ENCODE data around the gene CCDC146.
"Not testable (repeated sequence)": the region's sequence is repeated elsewhere in the genome, so short reads cannot be mapped to it uniquely, and the experiment has no call there.

Gene CCDC146

DNA sequence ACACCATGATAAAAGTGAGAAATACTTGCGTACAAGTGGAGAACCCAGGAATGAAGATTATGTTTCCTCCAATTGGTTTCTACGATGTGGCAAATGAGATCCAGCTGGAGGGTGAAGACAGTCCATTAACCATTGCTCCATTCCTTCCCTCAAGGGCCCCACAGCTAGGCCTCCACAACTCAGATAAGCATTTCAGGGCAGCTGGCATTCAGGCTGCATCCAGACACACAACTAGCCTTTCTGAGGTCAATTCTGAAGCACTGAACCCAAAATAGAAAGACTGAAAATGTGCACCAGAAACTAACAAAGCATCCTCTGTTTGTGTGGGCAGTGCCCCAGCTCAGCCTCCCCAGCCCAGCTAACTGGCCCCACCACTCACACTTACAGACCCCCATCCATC lies 198.9 kb downstream of the CCDC146 start:
- in situ Hi-C loops (cut with HindIII; ENCODE audit: low sequenced_read_pairs): no loop called here

DNA sequence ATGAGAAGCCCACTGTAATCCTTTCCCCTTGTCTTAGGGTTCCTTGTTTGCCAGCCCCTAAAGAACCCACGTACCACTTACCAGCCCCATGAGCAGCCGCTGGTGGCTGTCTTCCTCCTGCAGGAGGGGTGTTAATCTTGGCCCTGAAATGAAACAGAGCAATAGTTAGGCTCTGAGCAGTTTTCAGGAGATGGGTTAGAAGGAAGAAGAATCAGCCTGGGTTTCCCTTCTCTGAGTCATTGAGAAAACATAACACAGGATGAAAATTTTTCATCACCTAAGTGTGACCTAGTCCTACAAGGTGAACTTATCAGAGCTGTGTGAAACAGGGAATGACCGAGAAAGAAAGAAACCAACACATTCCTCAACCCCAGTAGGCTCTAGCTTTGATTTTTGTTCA lies 203.7 kb downstream of the CCDC146 start:
- in situ Hi-C loops (cut with HindIII; ENCODE audit: low sequenced_read_pairs): loop anchor here (5.0 kb wide), 1 partner anchor 74 kb away; no protein-coding TSS in a partner anchor

DNA sequence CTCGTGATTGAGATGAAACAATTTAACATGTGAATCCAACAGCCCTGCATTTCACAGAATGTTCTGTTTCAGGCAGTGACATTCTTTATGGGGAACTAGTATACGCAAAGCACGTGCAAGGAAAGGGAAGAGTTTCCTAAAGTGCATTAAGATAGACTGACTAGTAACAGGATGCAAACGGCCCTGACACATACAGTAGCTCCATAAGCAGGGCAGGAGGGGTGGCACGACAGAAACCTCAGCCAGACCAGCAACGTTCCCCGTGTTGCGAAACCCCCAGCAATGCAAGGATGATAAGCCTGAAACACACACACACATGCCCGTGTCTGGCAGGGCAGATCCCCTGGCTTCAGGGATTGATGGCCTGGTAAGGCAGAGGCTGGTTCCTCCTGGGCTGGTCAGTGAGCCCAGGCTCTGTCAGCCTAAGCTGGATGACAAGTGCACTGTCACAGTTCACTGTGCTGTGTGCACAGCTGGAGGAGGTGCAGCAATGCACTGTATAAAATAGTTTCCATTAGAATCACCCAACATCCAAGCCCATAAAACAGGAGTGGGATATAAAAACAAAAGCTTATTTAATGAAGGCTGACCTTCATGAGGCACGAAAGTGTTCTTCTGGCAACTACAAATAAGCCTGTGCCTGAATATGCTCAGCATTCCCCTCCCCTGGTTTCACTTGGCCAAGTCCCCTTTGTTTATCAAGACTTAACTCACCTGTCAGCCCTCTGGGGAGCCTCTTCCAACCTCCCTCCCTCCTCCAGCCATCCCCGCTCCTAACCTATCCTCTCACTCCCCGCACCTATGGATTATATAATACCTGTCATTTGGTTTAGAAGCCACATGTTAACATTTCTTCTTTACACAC lies 204.9 kb downstream of the CCDC146 start:
- in situ Hi-C loops (cut with HindIII; ENCODE audit: low sequenced_read_pairs): loop anchor here (5.0 kb wide), 1 partner anchor 75 kb away; no protein-coding TSS in a partner anchor

DNA sequence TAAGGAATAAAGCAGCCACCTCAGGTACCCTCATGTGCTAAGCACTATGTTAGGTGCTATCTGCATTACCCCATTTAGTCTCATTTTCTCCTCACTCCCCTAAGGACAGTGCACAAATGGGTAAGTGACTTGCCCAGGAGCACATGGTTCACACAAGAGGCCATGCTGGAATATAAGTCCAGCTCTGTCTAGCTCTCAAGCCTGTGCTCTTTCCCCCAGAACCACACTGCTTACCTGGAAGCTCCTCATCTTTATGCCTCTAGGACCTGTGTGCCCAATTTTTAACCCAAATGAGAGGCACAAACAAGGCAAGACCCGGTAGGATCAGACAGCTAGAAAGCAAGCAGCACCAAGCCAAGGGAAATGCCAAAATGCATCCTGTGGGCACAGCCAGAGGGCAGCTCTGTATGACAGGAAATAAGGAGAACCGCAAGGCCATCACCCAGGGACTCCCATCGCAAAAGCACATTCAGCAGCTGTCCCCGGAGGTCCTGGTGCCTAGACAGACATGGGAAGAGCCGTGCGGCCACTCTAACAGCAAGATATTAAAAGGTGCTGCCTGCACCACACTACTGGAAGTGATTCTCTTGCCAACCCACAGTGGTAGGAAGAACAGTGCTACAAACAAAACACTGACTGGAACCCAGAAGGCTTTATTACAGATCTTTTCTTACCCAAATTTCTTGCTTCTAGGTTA lies 205.7 kb downstream of the CCDC146 start:
- in situ Hi-C loops (cut with HindIII; ENCODE audit: low sequenced_read_pairs): loop anchor here (5.0 kb wide), 1 partner anchor 76 kb away; no protein-coding TSS in a partner anchor

DNA sequence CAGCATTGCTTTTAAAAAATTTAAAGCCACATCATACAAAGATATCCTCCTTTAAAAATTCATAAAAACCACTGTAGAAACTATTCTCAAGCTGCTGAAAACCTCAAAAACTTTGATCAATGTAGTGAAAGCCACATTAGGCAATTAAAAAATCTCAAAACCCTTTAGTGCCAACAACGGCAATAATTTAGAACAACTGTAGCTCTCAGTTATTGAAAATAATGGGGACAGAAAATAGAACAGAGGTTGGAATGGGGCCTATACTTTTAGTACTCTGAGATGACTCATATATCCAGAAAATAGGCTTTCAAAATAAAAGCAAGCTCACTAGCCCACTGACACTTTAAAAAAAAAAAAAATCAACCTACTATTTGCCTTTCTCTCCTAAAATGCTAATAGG lies 206.3 kb downstream of the CCDC146 start:
- in situ Hi-C loops (cut with HindIII; ENCODE audit: low sequenced_read_pairs): loop anchor here (5.0 kb wide), 1 partner anchor 76 kb away; no protein-coding TSS in a partner anchor

DNA sequence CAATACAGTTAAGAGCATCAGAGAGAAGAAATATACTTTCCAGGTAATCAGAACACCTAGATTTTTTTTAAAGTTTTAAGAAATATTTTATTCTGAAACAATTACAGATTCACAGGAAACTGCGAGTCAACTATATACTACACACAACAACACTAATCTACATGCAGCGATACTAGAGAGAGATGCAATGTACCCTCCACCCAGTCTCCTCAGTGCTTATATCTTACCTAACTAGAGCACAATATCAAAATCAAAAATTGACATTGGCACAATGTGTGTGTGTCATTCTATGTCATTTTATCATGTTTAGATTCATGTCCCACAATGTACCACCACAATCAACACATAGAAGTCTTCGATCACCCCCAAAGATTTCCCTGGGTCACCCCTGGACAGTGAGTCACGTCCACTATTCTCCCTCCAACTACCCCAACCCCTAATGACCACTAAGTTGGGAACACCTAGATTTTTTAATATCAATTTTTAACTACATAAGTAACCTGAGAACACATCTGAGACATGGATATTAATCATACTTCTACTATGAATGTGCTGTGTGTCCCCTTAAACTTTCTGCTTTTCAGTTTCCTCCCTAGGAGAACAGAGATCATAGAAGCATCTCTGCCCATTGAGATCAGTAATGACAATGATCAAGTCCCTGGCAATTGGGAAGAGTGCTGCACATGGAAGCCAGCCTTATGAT lies 207.2 kb downstream of the CCDC146 start:
- in situ Hi-C loops (cut with HindIII; ENCODE audit: low sequenced_read_pairs): loop anchor here (5.0 kb wide), 1 partner anchor 77 kb away; no protein-coding TSS in a partner anchor

DNA sequence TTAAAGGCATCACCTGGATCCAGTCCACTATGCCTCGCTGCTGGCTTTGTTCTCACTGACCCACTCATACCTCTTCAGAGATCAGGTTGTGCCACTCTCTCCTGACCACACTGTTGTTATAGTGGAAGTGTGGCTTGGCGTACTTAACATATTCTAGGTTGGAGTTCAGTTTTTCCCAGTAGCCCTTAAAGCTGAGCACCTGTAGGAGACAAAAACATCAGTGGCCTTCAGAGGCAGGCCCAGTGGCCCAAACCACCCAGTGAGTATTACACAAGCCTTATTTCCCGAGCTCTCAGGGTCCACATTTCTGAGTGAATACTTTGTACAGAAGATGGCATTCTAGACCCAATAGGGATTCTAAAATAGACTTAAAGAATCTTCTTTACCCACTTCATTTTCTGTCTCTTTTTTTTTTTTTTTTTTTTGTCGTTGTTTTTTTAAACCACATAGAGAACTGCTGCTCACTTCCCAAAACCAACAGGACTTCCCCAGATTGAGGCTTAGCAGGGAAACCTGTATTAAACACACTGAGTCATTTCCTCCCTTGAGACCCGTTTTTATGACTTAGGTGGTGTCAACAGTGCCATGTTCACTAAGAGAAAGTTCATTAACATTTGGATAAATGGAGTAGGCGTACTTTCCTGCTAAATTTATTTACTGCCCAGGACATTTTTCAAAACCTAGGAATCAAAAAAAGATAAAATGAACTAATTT lies 207.9 kb downstream of the CCDC146 start:
- in situ Hi-C loops (cut with HindIII; ENCODE audit: low sequenced_read_pairs): no loop called here

DNA sequence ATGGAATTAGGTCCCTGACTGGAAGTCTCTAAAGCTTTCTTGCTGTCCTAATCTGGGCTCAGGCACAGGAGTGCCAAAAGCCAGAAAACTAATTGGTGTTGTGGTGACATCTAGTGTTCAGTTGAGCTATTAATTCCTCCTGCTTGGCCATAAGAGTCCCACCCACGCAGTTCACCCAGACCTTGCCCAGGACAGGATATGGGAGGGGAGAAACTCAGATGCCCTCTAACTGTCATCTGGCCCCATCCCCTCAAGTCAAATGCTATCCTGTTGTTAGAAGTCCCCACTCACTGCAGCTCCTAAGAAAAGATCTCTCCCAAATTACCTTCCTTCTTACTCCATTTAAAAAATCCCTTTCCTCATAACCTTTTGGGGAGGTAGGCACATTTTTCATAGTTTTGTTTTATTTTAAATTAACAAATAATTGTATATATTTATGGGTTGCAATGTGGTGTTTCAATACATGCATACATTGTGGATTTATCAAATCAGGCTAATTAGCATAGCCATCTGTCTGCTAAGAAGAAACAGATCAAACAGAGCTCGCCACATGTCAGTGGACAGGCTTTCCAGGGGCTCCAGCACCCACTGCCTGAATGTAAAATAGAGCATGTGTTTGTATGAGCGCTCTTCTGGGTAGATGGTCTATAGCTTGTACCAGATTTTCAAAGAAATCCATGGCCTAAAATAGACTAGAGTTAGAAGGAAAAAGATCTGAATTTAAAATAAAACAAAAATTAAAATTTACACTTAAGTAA lies 209.7 kb downstream of the CCDC146 start:
- in situ Hi-C loops (cut with HindIII; ENCODE audit: low sequenced_read_pairs): no loop called here

DNA sequence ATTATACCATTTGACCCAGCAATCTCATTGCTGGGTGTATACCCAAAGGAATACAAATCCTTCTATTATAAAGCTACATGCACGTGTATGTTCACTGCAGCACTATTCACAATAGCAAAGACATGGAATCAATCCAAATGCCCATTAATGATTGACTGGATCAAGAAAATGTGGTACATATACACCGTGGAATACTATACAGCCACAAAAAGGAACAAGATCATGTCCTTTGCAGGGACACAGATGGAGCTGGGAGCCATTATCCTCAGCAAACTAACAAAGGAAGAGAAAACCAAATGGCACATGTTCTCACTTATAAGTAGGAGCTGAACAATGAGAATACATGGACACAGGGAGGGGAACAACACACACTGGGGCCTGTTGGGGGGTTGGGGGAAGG lies 211.6 kb downstream of the CCDC146 start:
- in situ Hi-C loops (cut with HindIII; ENCODE audit: low sequenced_read_pairs): not testable (repeated sequence)

DNA sequence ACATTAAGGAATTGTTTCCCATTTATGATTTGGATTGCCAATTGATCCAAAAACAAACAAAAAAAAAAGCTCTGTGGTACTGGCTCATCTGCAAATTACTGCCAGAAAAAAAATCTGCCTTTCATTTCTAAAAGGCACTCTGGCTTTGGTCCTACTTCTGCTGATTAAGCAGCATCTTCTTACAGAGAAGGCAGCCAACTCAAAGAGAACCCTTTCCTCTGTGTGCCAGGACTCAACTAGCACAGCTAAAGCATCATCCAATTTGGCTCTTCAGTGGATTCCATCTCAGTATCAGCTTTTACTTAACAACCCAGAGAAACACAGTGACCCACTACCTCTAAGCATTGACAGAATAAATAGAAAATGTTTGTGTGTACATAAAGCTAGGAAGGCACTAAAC lies 213.2 kb downstream of the CCDC146 start:
- in situ Hi-C loops (cut with HindIII; ENCODE audit: low sequenced_read_pairs): no loop called here

DNA sequence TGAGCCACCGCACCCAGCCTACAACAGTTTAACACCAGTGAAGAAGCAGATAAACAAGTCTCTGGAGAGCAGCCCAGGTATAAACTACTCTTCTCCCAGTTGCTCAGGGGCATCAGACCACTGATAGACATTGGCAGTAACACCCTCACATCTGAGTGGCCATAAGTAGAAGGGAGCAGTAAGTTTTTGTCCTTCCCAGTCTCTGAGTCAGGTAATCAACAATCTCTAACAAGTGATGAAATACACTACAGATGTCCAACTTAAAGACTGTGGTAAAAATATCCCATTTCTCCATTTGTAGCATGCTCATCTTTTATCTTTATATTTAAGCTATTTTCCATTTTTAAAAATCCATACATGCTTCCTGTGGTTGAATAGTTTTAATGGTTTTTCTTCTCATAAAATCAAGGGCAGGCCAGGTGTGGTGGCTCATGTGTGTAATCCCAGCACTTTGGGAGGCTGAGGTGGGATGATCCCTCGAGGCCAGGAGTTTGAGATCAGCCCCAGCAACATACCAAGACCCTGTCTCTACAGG lies 215.1 kb downstream of the CCDC146 start:
- in situ Hi-C loops (cut with HindIII; ENCODE audit: low sequenced_read_pairs): no loop called here

DNA sequence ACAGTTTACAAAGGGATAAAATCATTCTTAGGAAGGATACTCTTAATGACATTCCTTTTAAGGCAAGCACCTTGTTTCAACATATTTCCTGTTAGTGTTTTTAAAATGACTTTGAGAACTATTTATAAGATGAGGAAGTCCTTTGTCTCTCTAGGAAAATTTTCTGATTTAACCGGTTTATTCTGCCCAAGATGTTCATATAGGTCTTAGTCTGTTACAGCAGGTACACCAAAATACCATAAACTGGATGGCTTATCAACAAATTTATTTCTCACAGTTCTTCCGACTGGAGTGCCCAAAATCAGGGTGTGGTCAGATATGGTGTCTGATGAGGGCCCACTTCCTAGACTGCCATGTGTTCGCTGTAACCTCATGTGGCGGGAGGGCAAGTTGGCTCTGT lies 215.8 kb downstream of the CCDC146 start:
- in situ Hi-C loops (cut with HindIII; ENCODE audit: low sequenced_read_pairs): no loop called here

DNA sequence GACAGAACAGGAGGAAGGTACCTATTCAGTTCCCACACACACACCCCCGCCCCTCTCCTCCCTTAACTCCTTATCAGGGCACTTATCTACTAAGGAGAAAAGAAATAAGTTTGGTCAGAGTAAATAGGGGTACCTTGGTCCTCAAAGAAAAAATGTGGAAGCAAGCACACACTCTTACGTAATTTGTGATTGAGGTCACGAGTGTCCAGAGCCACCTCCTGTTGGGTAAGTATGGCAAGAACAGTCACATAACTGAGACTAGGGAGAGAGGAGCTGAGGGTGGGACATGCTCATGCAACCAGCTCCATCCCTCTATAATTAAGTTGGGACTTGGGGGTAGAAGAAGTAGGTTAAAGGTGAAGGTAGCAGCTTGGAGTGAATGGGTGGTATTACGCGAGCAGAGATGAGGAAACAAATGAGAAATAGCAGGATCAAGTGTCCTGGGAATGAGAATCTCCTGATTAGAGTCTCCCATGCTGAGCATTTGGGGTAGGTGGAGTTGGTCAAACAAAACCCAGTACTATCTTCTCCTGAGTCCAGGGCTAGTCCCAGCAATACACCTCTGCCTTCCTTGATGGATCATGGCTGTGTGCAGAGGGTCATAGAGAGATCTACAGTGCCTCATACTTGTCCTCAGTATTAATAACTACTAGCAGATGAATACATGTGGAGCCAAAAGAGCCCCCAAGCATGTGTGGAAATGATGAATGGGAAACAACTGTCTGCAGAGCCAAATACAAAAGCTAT lies 216.6 kb downstream of the CCDC146 start:
- in situ Hi-C loops (cut with HindIII; ENCODE audit: low sequenced_read_pairs): no loop called here

DNA sequence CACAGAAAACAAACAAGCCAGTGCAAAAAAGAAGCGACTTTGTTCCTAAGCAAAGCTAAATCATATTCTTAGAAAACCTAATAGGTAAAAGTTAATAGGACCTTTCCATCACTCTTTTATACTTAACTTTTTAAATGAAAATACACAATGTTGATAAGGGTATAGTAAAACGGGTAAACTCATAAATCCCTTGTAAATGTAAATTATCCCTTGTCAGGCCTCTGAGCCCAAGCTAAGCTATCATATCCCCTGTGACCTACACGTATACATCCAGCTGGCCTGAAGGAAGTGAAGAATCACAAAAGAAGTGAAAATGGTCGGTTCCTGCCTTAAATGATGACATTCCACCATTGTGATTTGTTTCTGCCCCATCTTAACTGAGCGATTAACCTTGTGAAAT lies 217.3 kb downstream of the CCDC146 start:
- in situ Hi-C loops (cut with HindIII; ENCODE audit: low sequenced_read_pairs): no loop called here

Data from endothelial cell of hepatic sinusoid (primary cell).